Measurements from ENCODE around the gene WFDC10A.

DNA sequence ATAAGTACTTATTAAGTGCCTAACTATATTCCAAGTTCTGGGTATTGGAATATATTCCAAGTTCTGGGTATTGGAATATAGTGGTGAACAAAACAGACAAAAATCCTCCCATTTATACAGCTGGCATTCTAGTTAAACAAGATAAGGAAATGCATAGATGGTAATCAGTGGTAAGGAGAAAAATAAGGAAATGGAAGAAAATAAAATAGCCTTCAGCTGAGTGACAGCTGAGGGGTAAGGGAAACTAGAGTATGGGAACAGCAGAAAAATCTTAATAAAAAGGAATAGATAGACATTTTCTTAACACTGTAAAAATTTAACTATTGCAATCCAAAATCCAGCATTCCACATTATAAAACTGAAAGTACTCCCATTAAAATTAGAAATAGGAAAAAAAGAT lies 17.2 kb upstream of the WFDC10A start:
- TF ChIP-seq, protein P1, sequence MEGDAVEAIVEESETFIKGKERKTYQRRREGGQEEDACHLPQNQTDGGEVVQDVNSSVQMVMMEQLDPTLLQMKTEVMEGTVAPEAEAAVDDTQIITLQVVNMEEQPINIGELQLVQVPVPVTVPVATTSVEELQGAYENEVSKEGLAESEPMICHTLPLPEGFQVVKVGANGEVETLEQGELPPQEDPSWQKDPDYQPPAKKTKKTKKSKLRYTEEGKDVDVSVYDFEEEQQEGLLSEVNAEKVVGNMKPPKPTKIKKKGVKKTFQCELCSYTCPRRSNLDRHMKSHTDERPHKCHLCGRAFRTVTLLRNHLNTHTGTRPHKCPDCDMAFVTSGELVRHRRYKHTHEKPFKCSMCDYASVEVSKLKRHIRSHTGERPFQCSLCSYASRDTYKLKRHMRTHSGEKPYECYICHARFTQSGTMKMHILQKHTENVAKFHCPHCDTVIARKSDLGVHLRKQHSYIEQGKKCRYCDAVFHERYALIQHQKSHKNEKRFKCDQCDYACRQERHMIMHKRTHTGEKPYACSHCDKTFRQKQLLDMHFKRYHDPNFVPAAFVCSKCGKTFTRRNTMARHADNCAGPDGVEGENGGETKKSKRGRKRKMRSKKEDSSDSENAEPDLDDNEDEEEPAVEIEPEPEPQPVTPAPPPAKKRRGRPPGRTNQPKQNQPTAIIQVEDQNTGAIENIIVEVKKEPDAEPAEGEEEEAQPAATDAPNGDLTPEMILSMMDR (IDR thresholded peaks at IDR 0.05 in 2 of 3, conservative IDR thresholded peaks at IDR 0.05 in 1 of 3; ENCODE audit: insufficient read depth in 2 of 3, low read depth in 1 of 3, low read length in 3 of 3): no peak
- TF ChIP-seq, protein P2, sequence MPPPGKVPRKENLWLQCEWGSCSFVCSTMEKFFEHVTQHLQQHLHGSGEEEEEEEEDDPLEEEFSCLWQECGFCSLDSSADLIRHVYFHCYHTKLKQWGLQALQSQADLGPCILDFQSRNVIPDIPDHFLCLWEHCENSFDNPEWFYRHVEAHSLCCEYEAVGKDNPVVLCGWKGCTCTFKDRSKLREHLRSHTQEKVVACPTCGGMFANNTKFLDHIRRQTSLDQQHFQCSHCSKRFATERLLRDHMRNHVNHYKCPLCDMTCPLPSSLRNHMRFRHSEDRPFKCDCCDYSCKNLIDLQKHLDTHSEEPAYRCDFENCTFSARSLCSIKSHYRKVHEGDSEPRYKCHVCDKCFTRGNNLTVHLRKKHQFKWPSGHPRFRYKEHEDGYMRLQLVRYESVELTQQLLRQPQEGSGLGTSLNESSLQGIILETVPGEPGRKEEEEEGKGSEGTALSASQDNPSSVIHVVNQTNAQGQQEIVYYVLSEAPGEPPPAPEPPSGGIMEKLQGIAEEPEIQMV (tag; conservative IDR thresholded peaks at IDR 0.05; ENCODE audit: low read depth): no peak
- TF ChIP-seq HCFC1 (IDR thresholded peaks at IDR 0.05; ENCODE audit: low read depth, low read length) (no peak), EZH2 (IDR thresholded peaks at IDR 0.05; ENCODE audit: borderline replicate concordance, low read depth, low read length) (no peak), ZNF407 (IDR thresholded peaks at IDR 0.05; ENCODE audit: low read depth) (no peak), POLR3A (IDR thresholded peaks at IDR 0.05; ENCODE audit: borderline replicate concordance, extremely low read depth, insufficient read depth, insufficient read length) (no peak), ARHGAP35 (IDR thresholded peaks at IDR 0.05; ENCODE audit: partially characterized antibody) (no peak), FIP1L1 (IDR thresholded peaks at IDR 0.05; ENCODE audit: low read depth, low read length, poor library complexity, severe bottlenecking) (no peak), CHD1 (IDR thresholded peaks at IDR 0.05; ENCODE audit: low read length) (no peak), CBFA2T3 (IDR thresholded peaks at IDR 0.05) (no peak), ZNF232 (CRISPR knock-in tag; IDR thresholded peaks at IDR 0.05) (no peak), HMG20A (CRISPR knock-in tag; conservative IDR thresholded peaks at IDR 0.05) (no peak)
- TF ChIP-seq, protein P3, sequence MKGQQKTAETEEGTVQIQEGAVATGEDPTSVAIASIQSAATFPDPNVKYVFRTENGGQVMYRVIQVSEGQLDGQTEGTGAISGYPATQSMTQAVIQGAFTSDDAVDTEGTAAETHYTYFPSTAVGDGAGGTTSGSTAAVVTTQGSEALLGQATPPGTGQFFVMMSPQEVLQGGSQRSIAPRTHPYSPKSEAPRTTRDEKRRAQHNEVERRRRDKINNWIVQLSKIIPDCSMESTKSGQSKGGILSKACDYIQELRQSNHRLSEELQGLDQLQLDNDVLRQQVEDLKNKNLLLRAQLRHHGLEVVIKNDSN (CRISPR knock-in tag; IDR thresholded peaks at IDR 0.05): no peak

Measured in K562 (cell line).